Lower leg skin (tissue), 3 donors: ENCODE results near the gene PCDH15.

Experiments used
- CTCF ChIP-seq, 3 donors: fragments of 450-650 bp; IDR thresholded peaks; one replicate each; pipeline ENCODE4 v1.5.1; 2016; ENCODE audit warnings: antibody characterized with exemption in 3 of 3, mild to moderate bottlenecking in 3 of 3, moderate library complexity in 2 of 3
- POLR2A ChIP-seq, 2 donors: fragments of 450-650 bp; IDR thresholded peaks; one replicate each; pipeline ENCODE4 v1.6.1; 2016 to 2017; ENCODE audit warnings: antibody characterized with exemption in 2 of 2, mild to moderate bottlenecking in 1 of 2, moderate library complexity in 1 of 2

- TF ChIP-seq CTCF (IDR thresholded peaks at IDR 0.05), result no peak
- TF ChIP-seq POLR2A (IDR thresholded peaks at IDR 0.05), result no peak
These were observed 740.5 kb downstream of the PCDH15 start for GRCh38 chr10:54060572-54060971.
